Measurements from ENCODE around the gene PAPLN.

Gene PAPLN

GRCh38 chr14:73246387-73247150 is 9.3 kb downstream of the PAPLN start:
- DNase-seq: no peak

- no peak for DNase-seq
These were observed 11.0 kb downstream of the PAPLN start for GRCh38 chr14:73248108-73248868.

DNA sequence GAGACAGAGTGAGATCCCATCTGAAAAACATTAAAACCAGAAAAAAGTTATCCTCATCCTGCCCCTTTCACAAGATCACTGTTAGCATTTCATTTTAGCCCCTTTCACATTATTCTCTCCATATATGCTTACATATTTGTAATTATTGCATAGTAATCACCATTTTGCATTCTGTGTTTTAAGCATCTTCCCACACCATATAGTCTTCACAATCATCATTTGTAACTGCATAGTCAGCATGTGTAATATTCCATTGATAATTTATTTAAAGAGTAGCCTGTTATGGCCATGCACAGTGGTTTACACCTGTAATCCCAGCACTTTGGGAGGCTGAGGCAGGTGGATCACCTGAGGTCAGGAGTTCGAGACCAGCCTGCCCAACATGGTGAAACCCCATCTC is 11.8 kb downstream of the PAPLN start:
- no peak for DNase-seq

DNA sequence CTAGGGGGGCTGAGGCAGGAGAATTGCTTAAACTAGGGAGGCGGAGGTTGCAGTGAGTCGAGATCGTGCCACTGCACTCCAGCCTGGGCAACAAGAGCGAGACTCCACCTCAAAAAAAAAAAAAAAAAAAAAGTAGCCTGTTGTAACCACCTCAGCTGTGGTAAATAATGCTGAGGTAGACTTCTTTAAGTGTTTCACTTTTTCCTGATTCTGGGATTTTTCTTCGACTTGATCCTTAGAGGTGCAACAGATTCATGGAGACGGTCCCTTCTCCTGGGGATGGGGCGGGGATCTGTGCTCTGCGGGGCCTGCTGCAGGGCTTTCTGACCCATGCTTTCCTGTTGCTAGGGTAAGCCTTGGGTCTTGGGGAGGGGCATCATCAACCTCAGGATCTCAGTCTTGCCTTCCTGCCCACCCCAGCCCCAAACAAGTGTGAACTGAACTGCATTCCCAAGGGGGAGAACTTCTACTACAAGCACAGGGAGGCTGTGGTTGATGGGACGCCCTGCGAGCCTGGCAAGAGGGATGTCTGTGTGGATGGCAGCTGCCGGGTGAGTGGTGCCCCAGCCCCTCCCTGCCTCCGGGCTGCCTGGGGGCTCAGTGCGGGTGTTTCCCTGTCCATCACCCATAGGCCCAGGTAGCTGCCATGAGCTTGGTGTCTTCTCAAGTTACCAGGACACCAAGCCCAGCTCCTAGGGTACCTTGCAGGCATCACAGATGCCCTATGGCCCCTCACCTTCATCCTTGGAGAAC is 12.4 kb downstream of the PAPLN start:
- DNase-seq: no peak

DNA sequence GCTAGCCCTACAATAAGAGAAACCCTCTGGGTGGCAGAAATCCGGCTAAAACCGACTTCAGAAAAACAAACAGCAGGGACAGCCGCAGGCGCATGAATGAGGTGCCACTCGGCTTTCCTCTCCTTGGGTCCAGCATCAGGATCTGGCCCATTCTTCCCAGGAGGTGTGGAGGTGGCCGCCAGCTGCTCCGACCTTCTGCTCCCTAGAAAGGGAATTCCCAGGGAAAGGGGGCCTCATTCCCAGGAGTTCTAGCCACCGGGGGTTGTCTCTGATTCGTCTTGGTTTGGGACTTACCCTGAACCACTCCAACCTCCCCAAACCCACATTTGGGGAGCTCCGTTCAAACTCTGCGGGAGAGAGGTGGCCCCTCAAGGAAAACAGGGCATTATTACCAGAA is 13.0 kb downstream of the PAPLN start:
- DNase-seq: no peak

- no peak for DNase-seq
These were observed 13.6 kb downstream of the PAPLN start for GRCh38 chr14:73250781-73251500.

GRCh38 chr14:73251516-73252215 is 14.4 kb downstream of the PAPLN start:
- no peak for DNase-seq

DNA sequence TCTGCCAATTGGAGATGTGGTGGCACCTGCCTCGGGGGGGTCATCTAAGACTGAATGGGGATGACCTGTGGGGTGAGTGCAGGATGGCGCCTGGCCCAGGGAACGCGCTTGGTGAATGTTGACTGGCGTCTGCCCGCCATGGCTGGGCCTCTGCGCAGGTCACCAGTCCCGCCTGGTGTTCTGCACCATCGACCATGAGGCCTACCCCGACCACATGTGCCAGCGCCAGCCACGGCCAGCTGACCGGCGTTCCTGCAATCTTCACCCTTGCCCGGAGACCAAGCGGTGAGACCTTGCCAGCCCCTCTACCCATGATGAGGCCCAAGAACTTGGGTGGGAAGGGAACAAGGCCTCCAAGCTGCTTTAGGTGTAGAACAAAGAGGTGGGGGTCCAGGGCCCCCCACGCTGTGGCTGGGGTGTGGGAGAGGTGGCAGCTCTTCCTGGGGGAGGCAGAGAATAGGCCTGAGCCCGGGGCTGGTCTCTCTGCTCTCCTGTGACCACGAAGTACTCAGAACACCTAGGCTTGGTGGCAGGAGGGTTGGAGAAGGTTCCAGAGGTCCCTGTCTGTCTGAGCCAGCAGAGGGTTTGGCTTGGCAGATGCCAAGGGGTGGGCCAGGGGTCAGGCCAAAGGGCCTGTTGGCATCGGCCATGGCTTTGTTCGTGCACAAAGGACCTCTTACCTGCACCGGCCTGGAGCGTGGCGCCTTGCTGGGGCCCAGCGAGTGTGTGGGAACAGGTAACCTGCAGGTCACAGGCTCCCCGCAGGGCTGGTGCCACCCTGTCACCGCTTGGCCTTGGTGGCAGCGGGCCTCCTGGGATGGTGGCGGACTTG is 15.4 kb downstream of the PAPLN start:
- no peak for DNase-seq

GRCh38 chr14:73253323-73253610 is 16.0 kb downstream of the PAPLN start:
- no peak for DNase-seq

DNA sequence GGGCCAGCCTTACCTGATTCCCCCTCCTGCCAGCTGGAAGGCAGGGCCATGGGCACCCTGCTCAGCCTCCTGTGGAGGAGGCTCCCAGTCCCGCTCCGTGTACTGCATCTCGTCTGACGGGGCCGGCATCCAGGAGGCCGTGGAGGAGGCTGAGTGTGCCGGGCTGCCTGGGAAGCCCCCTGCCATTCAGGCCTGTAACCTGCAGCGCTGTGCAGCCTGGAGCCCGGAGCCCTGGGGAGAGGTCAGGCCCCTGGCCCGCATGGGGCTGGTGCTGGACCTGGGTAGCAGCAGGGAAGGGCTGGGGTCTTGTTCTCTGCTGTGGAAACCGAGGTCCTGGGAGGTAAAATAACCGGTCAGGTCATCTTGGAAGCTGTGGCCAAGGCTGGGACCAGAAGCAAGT is 16.4 kb downstream of the PAPLN start:
- no peak for DNase-seq

GRCh38 chr14:73254247-73255004 is 17.1 kb downstream of the PAPLN start:
- DNase-seq: no peak

- no peak for DNase-seq
These were observed 17.7 kb downstream of the PAPLN start for GRCh38 chr14:73255005-73255400.

GRCh38 chr14:73255693-73256225 is 18.5 kb downstream of the PAPLN start:
- no peak for DNase-seq

DNA sequence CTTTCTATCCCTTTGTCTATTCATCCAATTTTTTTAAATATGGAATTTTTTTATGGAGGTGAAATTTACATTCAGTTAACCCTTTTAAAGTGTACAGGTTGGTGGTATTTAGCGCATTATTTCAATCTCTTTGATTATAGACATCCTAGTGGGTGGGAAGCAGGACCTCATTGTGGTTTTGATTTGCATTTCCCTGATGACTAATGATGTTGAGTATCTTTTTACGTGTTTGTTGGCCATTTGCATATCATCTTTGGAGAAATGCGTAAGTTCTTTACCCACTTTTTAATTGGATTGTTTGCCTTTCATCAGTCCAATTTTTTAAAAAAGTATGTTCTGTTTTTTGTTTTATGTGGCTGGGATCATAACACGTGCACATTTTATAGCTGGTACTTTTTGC is 20.8 kb downstream of the PAPLN start:
- no peak for DNase-seq

DNA sequence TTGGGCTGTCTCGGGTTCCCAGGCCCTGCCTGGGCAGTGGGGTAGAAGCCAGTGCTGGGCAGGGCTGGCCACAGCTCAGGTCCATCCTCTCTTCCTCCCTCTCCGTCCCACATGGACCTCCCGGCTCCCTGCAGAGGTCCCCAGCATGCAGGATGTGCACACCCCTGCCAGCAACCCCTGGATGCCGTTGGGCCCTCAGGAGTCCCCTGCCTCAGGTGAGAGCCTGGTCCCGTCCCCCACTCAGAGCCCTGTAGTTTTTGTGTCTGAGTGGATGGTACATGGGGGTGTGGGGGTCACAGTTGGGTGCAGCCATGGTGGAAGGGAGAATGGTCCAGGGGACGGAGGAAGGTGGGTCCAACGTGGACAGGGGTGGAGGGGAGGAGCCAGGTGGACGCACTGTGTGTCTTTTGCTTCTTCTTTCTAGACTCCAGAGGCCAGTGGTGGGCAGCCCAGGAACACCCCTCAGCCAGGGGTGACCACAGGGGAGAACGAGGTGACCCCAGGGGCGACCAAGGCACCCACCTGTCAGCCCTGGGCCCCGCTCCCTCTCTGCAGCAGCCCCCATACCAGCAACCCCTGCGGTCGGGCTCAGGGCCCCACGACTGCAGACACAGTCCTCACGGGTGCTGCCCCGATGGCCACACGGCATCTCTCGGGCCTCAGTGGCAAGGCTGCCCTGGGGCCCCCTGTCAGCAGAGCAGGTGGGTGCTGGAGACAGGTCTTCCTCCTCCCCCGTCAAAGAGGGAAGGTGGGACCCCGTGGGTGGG is 21.7 kb downstream of the PAPLN start:
- DNase-seq: no peak

GRCh38 chr14:73259837-73260236 is 22.5 kb downstream of the PAPLN start:
- no peak for DNase-seq

- no peak for DNase-seq
These were observed 23.3 kb downstream of the PAPLN start for GRCh38 chr14:73260574-73260973.

DNA sequence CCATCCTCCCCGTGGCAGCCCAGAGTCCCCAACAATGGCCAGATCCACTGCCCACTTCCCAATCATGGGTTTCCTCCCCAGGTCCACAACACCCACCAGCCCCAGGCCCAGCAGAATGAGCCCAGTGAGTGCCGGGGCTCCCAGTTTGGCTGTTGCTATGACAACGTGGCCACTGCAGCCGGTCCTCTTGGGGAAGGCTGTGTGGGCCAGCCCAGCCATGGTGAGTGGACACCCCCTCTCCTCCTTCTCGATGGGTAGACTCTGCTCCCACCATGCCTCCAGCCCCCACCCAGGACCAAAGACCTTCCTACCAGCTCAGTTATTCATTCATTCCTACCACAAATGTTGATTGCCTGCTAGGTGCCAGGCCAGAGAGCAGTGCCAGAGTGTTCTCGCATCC is 23.8 kb downstream of the PAPLN start:
- no peak for DNase-seq

DNA sequence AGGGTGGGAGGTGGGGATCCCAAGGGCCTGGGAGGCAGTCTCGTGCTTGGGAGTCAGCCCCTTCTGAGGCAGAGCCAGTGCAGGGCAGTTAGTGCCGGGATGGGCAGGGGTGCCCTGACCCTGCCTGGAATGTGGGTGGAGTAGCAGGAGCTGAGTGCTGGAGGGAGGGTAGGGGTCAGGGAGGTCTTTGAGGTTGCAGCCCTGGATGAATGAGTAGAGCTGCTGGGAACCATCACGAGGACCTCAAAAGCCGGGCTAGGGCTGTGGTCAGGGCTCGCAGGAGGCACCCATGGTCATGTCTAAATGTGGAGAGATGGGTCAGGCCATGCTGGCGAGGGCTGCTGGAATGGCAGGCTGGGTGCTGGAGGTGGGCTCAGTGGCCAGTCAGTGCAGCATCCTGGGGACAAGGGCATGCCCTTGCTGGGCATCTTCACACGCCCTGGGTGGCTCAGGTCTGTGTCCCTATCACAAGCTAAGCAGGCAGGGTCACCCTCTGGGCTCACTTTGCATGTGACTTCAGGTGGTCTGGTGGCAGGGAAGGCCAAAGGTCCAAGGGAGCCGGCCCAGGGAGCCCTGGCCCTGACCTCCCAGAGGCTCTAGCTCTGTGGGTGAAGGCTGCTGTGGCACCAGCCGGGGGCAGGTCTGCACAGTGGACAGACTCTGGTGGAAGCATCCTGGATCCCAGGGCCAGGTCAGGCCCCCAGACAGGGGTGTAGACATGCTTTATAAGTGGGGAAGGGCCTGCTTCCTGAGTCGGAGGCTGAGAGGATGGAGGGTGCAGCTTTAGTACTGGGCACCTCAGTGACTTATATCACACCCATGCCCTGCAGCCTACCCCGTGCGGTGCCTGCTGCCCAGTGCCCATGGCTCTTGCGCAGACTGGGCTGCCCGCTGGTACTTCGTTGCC is 24.5 kb downstream of the PAPLN start:
- no peak for DNase-seq

All from NCI-H748 treated with DMSO at 0.1 percent for 48 hours (cell line).